EL (cell line): Measurements from ENCODE around the gene OSBPL5.
"Not testable (repeated sequence)": the region's sequence is repeated elsewhere in the genome, so short reads cannot be mapped to it uniquely, and the experiment has no call there.

ENCODE experiments used
- DNase-seq: peaks from one replicate; pipeline ENCODE4 v3.0.0-alpha.2; 2016

OSBPL5 gene

GRCh38 chr11:3120071-3120792, 44.9 kb downstream of the OSBPL5 start:
- DNase-seq, result no peak

GRCh38 chr11:3119141-3119821, 45.8 kb downstream of the OSBPL5 start:
- no peak for DNase-seq

- no peak for DNase-seq
These were observed 49.8 kb downstream of the OSBPL5 start for GRCh38 chr11:3115321-3115720.

GRCh38 chr11:3113661-3114060, 51.4 kb downstream of the OSBPL5 start:
- DNase-seq, result not testable (repeated sequence)

- no peak for DNase-seq
These were observed 53.0 kb downstream of the OSBPL5 start for GRCh38 chr11:3111919-3112690.

- no peak for DNase-seq
These were observed 53.6 kb downstream of the OSBPL5 start for GRCh38 chr11:3111466-3111865.

- DNase-seq, result peak; percentile 39
These were observed 55.0 kb downstream of the OSBPL5 start for GRCh38 chr11:3109921-3110706.

GRCh38 chr11:3109434-3109833, 55.7 kb downstream of the OSBPL5 start:
- no peak for DNase-seq

GRCh38 chr11:3108183-3108721, 56.9 kb downstream of the OSBPL5 start:
- no peak for DNase-seq

GRCh38 chr11:3107608-3108182, 57.4 kb downstream of the OSBPL5 start:
- no peak for DNase-seq

- DNase-seq, result no peak
These were observed 58.2 kb downstream of the OSBPL5 start for GRCh38 chr11:3106736-3107524.

- no peak for DNase-seq
These were observed 59.0 kb downstream of the OSBPL5 start for GRCh38 chr11:3105791-3106735.

- no peak for DNase-seq
These were observed 59.9 kb downstream of the OSBPL5 start for GRCh38 chr11:3104961-3105790.

GRCh38 chr11:3104051-3104714, 60.9 kb downstream of the OSBPL5 start:
- no peak for DNase-seq

- no peak for DNase-seq
These were observed 62.0 kb downstream of the OSBPL5 start for GRCh38 chr11:3103076-3103475.

- DNase-seq, result no peak
These were observed 62.5 kb downstream of the OSBPL5 start for GRCh38 chr11:3102641-3102921.

GRCh38 chr11:3101921-3102640, 63.0 kb downstream of the OSBPL5 start:
- DNase-seq, result no peak

- DNase-seq, result no peak
These were observed 65.9 kb downstream of the OSBPL5 start for GRCh38 chr11:3099178-3099577.
